Caco-2 (cell line): ENCODE measurements around the gene LRRC46. TPM values are rescaled to one million over a fixed set of nuclear protein-coding genes. Genes with fewer than 3 reads are reported as not detected.

Source experiments
- BruUV-seq: library from RNA; stranded (reverse); fragments of 400-500 nt; replicated peaks from 2 replicates; lab custom pipeline; 2021; lab: Mats Ljungman, UMichigan
- CTCF ChIA-PET: fragments of 300-600 bp; sonication (Branson Sonifier 250); formaldehyde crosslinking; loops from one replicate; lab custom pipeline; 2022; ENCODE audit warnings: antibody characterized with exemption; lab: Charles Lee
- POLR2A ChIA-PET: fragments of 300-600 bp; sonication (Branson Sonifier 250); formaldehyde crosslinking; loops from one replicate; lab custom pipeline; 2022; ENCODE audit warnings: antibody characterized with exemption; lab: Charles Lee
- DNase-seq, 2 experiments: peaks; one replicate each; pipeline versions ENCODE4 v3.0.0 to v3.0.0-alpha.2; 2020 to 2022
- H3K27me3 ChIP-seq: replicated peaks from 2 replicates; pipeline ENCODE4 v1.6.0; 2011; ENCODE audit warnings: low read length; ENCODE audit not compliant: control insufficient read depth, insufficient read depth
- H3K36me3 ChIP-seq: 2 replicates; pipeline ENCODE4 v1.5.1; 2011; ENCODE audit warnings: low read length; ENCODE audit not compliant: control insufficient read depth, insufficient read depth
- H3K4me1 ChIP-seq: fragments of 250-450 bp; sonication (Bioruptor Pico); 2 replicates; pipeline ENCODE4 v1.5.1; 2020; ENCODE audit warnings: mild to moderate bottlenecking
- H3K4me3 ChIP-seq: 2 replicates; pipeline ENCODE4 v1.5.1; 2011; ENCODE audit warnings: low read depth, mild to moderate bottlenecking, control low read depth, low read length
- H3K9me3 ChIP-seq: fragments of 250-450 bp; sonication (Bioruptor Pico); 2 replicates; pipeline ENCODE4 v1.5.1; 2020; ENCODE audit warnings: mild to moderate bottlenecking, moderate library complexity
- H3K27ac Mint-ChIP-seq: one replicate; pipeline ENCODE4 v1.8.0; 2022; ENCODE audit warnings: mixed read lengths; ENCODE audit not compliant: unreplicated experiment
- H3K27me3 Mint-ChIP-seq: one replicate; pipeline ENCODE4 v1.8.0; 2022; ENCODE audit warnings: mixed read lengths; ENCODE audit not compliant: insufficient read depth, unreplicated experiment
- H3K36me3 Mint-ChIP-seq: one replicate; pipeline ENCODE4 v1.8.0; 2022; ENCODE audit warnings: mild to moderate bottlenecking, mixed read lengths; ENCODE audit not compliant: insufficient read depth, unreplicated experiment
- H3K4me1 Mint-ChIP-seq: one replicate; pipeline ENCODE4 v1.8.0; 2022; ENCODE audit warnings: low read depth, mixed read lengths; ENCODE audit not compliant: unreplicated experiment
- H3K4me3 Mint-ChIP-seq: one replicate; pipeline ENCODE4 v1.8.0; 2022; ENCODE audit warnings: mild to moderate bottlenecking, moderate library complexity, mixed read lengths; ENCODE audit not compliant: unreplicated experiment
- H3K9me3 Mint-ChIP-seq: one replicate; pipeline ENCODE4 v1.8.0; 2022; ENCODE audit warnings: mixed read lengths; ENCODE audit not compliant: unreplicated experiment
- intact Hi-C: fragments of 100-400 bp; cut with micrococcal nuclease; formaldehyde crosslinking; loops from one replicate; pipeline ENCODE4 v1.10.0; 2022; ENCODE audit not compliant: unreplicated experiment
- total RNA-seq: library from RNA; stranded (reverse); gene quantifications from 2 replicates; pipeline ENCODE4 v1.2.3, GENCODE V29; 2022
- TF ChIP-seq, protein P1 (sequence below), 2 experiments: fragments of 200-600 bp in 1 of 2; IDR thresholded peaks; 1 replicate in 1 of 2; 2 replicates in 1 of 2; pipeline versions ENCODE4 v1.5.1 to v1.8.0; 2011 to 2022; ENCODE audit warnings: antibody characterized with exemption in 1 of 2, control low read depth in 1 of 2, inconsistent platforms in 1 of 2, low read depth in 1 of 2, low read length in 1 of 2, mild to moderate bottlenecking in 1 of 2, moderate library complexity in 1 of 2; ENCODE audit not compliant: insufficient read depth in 1 of 2, severe bottlenecking in 1 of 2, unreplicated experiment in 1 of 2

LRRC46 gene
- total RNA-seq, 1 experiment from 2014 or later, result 2.3 TPM

GRCh38 chr17:47821424-47822391, 9.8 kb upstream of the LRRC46 start, which contains the start of gene OSBPL7:
Gene OSBPL7, minus strand, starts transcription at chr17:47821794. Its CDS starts 1,516 bp downstream, at chr17:47820278.
- peaks cover 9% of the 10 kb centered on the region for H3K4me1 ChIP-seq
- Mint-ChIP-seq H3K36me3 (peaks cover 30% of the 10 kb centered on the region), H3K9me3 (no peaks in the 10 kb centered on the region), H3K4me3 (peak within 1 kb of the TSS; percentile 98), H3K4me1 (peaks cover 18% of the 10 kb centered on the region), H3K27ac (peak within 1 kb of the TSS; percentile 92), H3K27me3 (no peaks in the 10 kb centered on the region)
- CTCF ChIA-PET, result interaction anchor here (0.5 to 2.4 kb wide), 19 partner anchors 9 to 197 kb away, joined by 3 to 36 read pairs (median 5); partner anchors contain the start of genes CDK5RAP3, KPNB1, LRRC46 and MRPL10
- POLR2A ChIA-PET, result interaction anchor here (0.5 to 1.6 kb wide), 7 partner anchors 9 to 150 kb away, joined by 3 to 32 read pairs (median 4); partner anchors contain the start of genes LRRC46, MRPL10, PNPO and SP6
- H3K27me3 ChIP-seq, result no peaks in the 10 kb centered on the region
- BruUV-seq, result no TSS peak
- peak within 1 kb of the TSS; percentile 75 for H3K4me3 ChIP-seq
- TF ChIP-seq, protein P1, sequence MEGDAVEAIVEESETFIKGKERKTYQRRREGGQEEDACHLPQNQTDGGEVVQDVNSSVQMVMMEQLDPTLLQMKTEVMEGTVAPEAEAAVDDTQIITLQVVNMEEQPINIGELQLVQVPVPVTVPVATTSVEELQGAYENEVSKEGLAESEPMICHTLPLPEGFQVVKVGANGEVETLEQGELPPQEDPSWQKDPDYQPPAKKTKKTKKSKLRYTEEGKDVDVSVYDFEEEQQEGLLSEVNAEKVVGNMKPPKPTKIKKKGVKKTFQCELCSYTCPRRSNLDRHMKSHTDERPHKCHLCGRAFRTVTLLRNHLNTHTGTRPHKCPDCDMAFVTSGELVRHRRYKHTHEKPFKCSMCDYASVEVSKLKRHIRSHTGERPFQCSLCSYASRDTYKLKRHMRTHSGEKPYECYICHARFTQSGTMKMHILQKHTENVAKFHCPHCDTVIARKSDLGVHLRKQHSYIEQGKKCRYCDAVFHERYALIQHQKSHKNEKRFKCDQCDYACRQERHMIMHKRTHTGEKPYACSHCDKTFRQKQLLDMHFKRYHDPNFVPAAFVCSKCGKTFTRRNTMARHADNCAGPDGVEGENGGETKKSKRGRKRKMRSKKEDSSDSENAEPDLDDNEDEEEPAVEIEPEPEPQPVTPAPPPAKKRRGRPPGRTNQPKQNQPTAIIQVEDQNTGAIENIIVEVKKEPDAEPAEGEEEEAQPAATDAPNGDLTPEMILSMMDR (IDR thresholded peaks at IDR 0.05; ENCODE audit: insufficient read depth in 1 of 2, low read depth in 1 of 2, low read length in 1 of 2, severe bottlenecking in 1 of 2, unreplicated experiment in 1 of 2), result peak in 1 of 2 experiments; percentile 86
- peak; percentile 92 to 95 for DNase-seq
- H3K36me3 ChIP-seq, result peaks cover 9% of the 10 kb centered on the region
- H3K9me3 ChIP-seq, result no peaks in the 10 kb centered on the region
- intact Hi-C loops, result loop anchor here (1.0 kb wide), 2 partner anchors 10 to 11 kb away; partner anchors contain the start of genes LRRC46 and MRPL10

GRCh38 chr17:47822785-47823184, 8.7 kb upstream of the LRRC46 start:
- H3K36me3 Mint-ChIP-seq, result peaks cover 41% of the 10 kb centered on the region
- peaks cover 13% of the 10 kb centered on the region for H3K36me3 ChIP-seq
- intact Hi-C loops, result no loop called here
- ChIA-PET POLR2A (no interaction called here), CTCF (interaction anchor here (0.5 to 2.4 kb wide), 6 partner anchors 8 to 147 kb away, joined by 3 to 36 read pairs (median 7); partner anchors contain the start of genes CDK5RAP3, LRRC46, MRPL10 and SP2)
- no peaks in the 10 kb centered on the region for H3K9me3 ChIP-seq
- TF ChIP-seq, protein P1 (IDR thresholded peaks at IDR 0.05; ENCODE audit: insufficient read depth in 1 of 2, low read depth in 1 of 2, low read length in 1 of 2, severe bottlenecking in 1 of 2, unreplicated experiment in 1 of 2), result no peak
- H3K4me1 Mint-ChIP-seq, result peaks cover 18% of the 10 kb centered on the region
- no peaks in the 10 kb centered on the region for H3K27me3 ChIP-seq
- no peaks in the 10 kb centered on the region for H3K27me3 Mint-ChIP-seq
- no peak overlapping the region for H3K4me3 ChIP-seq
- DNase-seq, result peak in 1 of 2 experiments; percentile 40
- H3K9me3 Mint-ChIP-seq, result no peaks in the 10 kb centered on the region
- no TSS peak for BruUV-seq
- no peak overlapping the region for H3K27ac Mint-ChIP-seq
- peak overlapping the region; percentile 98 for H3K4me3 Mint-ChIP-seq
- H3K4me1 ChIP-seq, result peaks cover 9% of the 10 kb centered on the region

DNA sequence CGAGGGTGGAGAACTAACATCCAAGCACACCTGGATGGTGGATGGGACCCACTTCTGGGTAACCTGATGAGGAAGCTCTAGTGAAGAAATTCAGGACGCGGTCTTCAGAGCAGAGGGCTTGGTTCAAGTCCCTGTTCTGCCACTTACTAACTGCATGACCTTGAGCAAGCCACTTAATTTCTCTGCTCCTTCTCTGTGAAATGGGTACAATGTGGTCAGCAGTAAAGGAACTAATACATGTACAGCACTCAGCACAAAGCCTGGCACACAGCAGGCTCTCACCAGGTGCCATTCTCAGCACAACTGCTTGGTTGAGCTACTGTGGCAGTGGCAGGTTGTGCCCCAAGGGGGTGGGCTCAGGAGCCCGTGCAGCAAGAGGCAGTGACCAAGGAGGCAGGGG, 8.0 kb upstream of the LRRC46 start:
- POLR2A ChIA-PET, result no interaction called here
- no peaks in the 10 kb centered on the region for H3K27me3 Mint-ChIP-seq

More for the DNA sequence above, 8.0 kb upstream of the LRRC46 start:
- CTCF ChIA-PET, result interaction anchor here (2.4 kb wide), 1 partner anchor 72 kb away, joined by 17 read pairs; the partner anchor contains the start of gene SP2
- H3K9me3 ChIP-seq, result no peaks in the 10 kb centered on the region
- Mint-ChIP-seq H3K9me3 (no peaks in the 10 kb centered on the region), H3K27ac (no peak overlapping the region), H3K4me1 (peaks cover 18% of the 10 kb centered on the region), H3K4me3 (no peak overlapping the region), H3K36me3 (peaks cover 48% of the 10 kb centered on the region)
- intact Hi-C loops, result no loop called here
- TF ChIP-seq, protein P1 (IDR thresholded peaks at IDR 0.05; ENCODE audit: insufficient read depth in 1 of 2, low read depth in 1 of 2, low read length in 1 of 2, severe bottlenecking in 1 of 2, unreplicated experiment in 1 of 2), result no peak
- DNase-seq, result no peak
- H3K4me1 ChIP-seq, result peaks cover 9% of the 10 kb centered on the region
- no peaks in the 10 kb centered on the region for H3K27me3 ChIP-seq
- H3K36me3 ChIP-seq, result peaks cover 12% of the 10 kb centered on the region
- TSS peak; percentile 51 for BruUV-seq
- H3K4me3 ChIP-seq, result no peak overlapping the region
